ENCODE data around the gene DRAXIN. TPM values are rescaled to one million over a fixed set of nuclear protein-coding genes. Genes with fewer than 3 reads are reported as not detected.

DRAXIN gene
- total RNA-seq, 2 donors from 2014 or later: 0.05 to 0.51 TPM

DNA sequence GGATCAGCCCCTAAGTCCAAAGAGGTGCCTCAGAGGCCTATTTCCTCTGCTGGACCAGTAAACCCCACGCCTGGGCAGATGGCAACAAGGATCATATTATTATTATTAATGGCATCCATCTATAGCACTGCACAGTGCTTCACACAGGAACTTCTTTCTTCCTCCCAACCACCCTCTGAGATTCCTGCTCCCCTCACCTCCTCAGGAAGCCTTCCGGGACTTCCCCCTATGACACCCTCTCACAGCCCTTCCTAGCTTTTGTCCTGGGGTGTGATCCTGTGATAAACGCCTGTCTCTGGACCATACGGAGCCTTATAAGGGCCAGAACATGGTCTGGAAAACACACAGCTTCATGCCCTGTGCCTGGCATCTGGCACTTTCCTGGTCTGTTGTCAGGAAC is 40.5 kb upstream of the DRAXIN start:
- intact Hi-C loops (cut with DNase I): loop anchor here (5.0 kb wide), 1 partner anchor 71 kb away; no protein-coding TSS in a partner anchor
- H3K4me1 ChIP-seq (replicated peaks): peaks cover 7% of the 10 kb centered on the region
- H3K27me3 ChIP-seq (replicated peaks; ENCODE audit: insufficient read depth): no peaks in the 10 kb centered on the region
- WGBS: 89% methylated on average over 4 of the region's 4 CpGs
- no peaks in the 10 kb centered on the region for H3K36me3 ChIP-seq
- H3K27ac ChIP-seq: no peak overlapping the region
- no peaks in the 10 kb centered on the region for H3K9me3 ChIP-seq
- no peak overlapping the region for H3K4me3 ChIP-seq
- TF ChIP-seq POLR2AphosphoS5 (IDR thresholded peaks at IDR 0.05) (no peak), POLR2A (IDR thresholded peaks at IDR 0.05) (no peak)
- TF ChIP-seq, protein P1, sequence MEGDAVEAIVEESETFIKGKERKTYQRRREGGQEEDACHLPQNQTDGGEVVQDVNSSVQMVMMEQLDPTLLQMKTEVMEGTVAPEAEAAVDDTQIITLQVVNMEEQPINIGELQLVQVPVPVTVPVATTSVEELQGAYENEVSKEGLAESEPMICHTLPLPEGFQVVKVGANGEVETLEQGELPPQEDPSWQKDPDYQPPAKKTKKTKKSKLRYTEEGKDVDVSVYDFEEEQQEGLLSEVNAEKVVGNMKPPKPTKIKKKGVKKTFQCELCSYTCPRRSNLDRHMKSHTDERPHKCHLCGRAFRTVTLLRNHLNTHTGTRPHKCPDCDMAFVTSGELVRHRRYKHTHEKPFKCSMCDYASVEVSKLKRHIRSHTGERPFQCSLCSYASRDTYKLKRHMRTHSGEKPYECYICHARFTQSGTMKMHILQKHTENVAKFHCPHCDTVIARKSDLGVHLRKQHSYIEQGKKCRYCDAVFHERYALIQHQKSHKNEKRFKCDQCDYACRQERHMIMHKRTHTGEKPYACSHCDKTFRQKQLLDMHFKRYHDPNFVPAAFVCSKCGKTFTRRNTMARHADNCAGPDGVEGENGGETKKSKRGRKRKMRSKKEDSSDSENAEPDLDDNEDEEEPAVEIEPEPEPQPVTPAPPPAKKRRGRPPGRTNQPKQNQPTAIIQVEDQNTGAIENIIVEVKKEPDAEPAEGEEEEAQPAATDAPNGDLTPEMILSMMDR (IDR thresholded peaks at IDR 0.05): no peak
- no peak for DNase-seq (ENCODE audit: low spot score)

- H3K9me3 ChIP-seq: no peaks in the 10 kb centered on the region
- TF ChIP-seq POLR2AphosphoS5 (IDR thresholded peaks at IDR 0.05) (no peak), POLR2A (IDR thresholded peaks at IDR 0.05) (no peak)
- TF ChIP-seq, protein P1 (IDR thresholded peaks at IDR 0.05): no peak
- peaks cover 7% of the 10 kb centered on the region for H3K4me1 ChIP-seq (replicated peaks)
- DNase-seq (ENCODE audit: low spot score): no peak
- H3K36me3 ChIP-seq: no peaks in the 10 kb centered on the region
- no peak overlapping the region for H3K4me3 ChIP-seq
- H3K27me3 ChIP-seq (replicated peaks; ENCODE audit: insufficient read depth): no peaks in the 10 kb centered on the region
- 90% methylated on average over 11 of the region's 11 CpGs for WGBS
- intact Hi-C loops (cut with DNase I): loop anchor here (5.0 kb wide), 1 partner anchor 70 kb away; no protein-coding TSS in a partner anchor
- H3K27ac ChIP-seq: no peak overlapping the region
Measured at GRCh38 chr1:11652203-11652780, 39.2 kb upstream of the DRAXIN start.

- intact Hi-C loops (cut with DNase I): loop anchor here (5.0 kb wide), 1 partner anchor 69 kb away; no protein-coding TSS in a partner anchor
- TF ChIP-seq, protein P1 (IDR thresholded peaks at IDR 0.05): no peak
- TF ChIP-seq POLR2AphosphoS5 (IDR thresholded peaks at IDR 0.05) (no peak), POLR2A (IDR thresholded peaks at IDR 0.05) (no peak)
- H3K36me3 ChIP-seq: no peaks in the 10 kb centered on the region
- H3K27ac ChIP-seq: peak overlapping the region in 1 of 2 donors; percentile 78
- 61% methylated on average over 17 of the region's 17 CpGs for WGBS
- no peaks in the 10 kb centered on the region for H3K27me3 ChIP-seq (replicated peaks; ENCODE audit: insufficient read depth)
- no peaks in the 10 kb centered on the region for H3K9me3 ChIP-seq
- no peak for DNase-seq (ENCODE audit: low spot score)
- peaks cover 7% of the 10 kb centered on the region for H3K4me1 ChIP-seq (replicated peaks)
- H3K4me3 ChIP-seq: peak overlapping the region in 1 of 2 donors; percentile 85
Measured at GRCh38 chr1:11653101-11653860, 38.2 kb upstream of the DRAXIN start.

- intact Hi-C loops (cut with DNase I): loop anchor here (5.0 kb wide), 1 partner anchor 69 kb away; no protein-coding TSS in a partner anchor
- H3K4me3 ChIP-seq: peak overlapping the region; percentile 81 to 85
- no peak for TF ChIP-seq POLR2A (IDR thresholded peaks at IDR 0.05)
- TF ChIP-seq, protein P1 (IDR thresholded peaks at IDR 0.05): no peak
- TF ChIP-seq POLR2AphosphoS5 (IDR thresholded peaks at IDR 0.05): no peak
Measured at GRCh38 chr1:11653861-11654136, 37.7 kb upstream of the DRAXIN start.

More at GRCh38 chr1:11653861-11654136, 37.7 kb upstream of the DRAXIN start:
- Histone ChIP-seq H3K27me3 (replicated peaks; ENCODE audit: insufficient read depth) (no peaks in the 10 kb centered on the region), H3K9me3 (no peaks in the 10 kb centered on the region), H3K27ac (peak overlapping the region; percentile 78 to 80), H3K4me1 (replicated peaks) (peaks cover 7% of the 10 kb centered on the region), H3K36me3 (no peaks in the 10 kb centered on the region)
- 65% methylated on average over 7 of the region's 7 CpGs for WGBS
- no peak for DNase-seq (ENCODE audit: low spot score)
